IMR-90 (cell line): Measurements from ENCODE around the gene PTPN22. TPM values are rescaled to one million over a fixed set of nuclear protein-coding genes. Genes with fewer than 3 reads are reported as not detected.

ENCODE experiments used
- ATAC-seq: fragments of 200-7000 bp; cut with Tn5 transposase; 2 replicates; pipeline ENCODE4 v1.9.1; 2020; ENCODE audit warnings: low read depth, mild to moderate bottlenecking, moderate library complexity
- BruUV-seq: library from RNA; stranded (reverse); fragments of 400-500 nt; replicated peaks from 2 replicates; lab custom pipeline; 2021; lab: Mats Ljungman, UMichigan
- CTCF ChIA-PET: fragments of 300-600 bp; formaldehyde crosslinking; extraction: SDS; loops from one replicate; lab custom pipeline; 2021; ENCODE audit warnings: antibody characterized with exemption; lab: Yijun Ruan, JAX
- POLR2A ChIA-PET: fragments of 300-600 bp; sonication (Branson Sonifier 250); formaldehyde crosslinking; loops from one replicate; lab custom pipeline; 2022; ENCODE audit warnings: antibody characterized with exemption; ENCODE audit not compliant: unreplicated experiment; lab: Charles Lee
- DNase-seq: peaks from one replicate; pipeline ENCODE4 v3.0.0; 2013
- H2AFZ ChIP-seq: replicated peaks from 2 replicates; pipeline ENCODE3; 2013; ENCODE audit warnings: low read length, mild to moderate bottlenecking; ENCODE audit not compliant: poor library complexity
- H2AK5ac ChIP-seq: 2 replicates; pipeline ENCODE4 v1.6.1; 2013; ENCODE audit warnings: low read depth, low read length, inconsistent platforms
- H2AK9ac ChIP-seq: replicated peaks from 2 replicates; pipeline ENCODE3; 2013; ENCODE audit warnings: mild to moderate bottlenecking, low read depth, low read length, moderate library complexity; ENCODE audit not compliant: poor library complexity
- H2BK120ac ChIP-seq: 2 replicates; pipeline ENCODE4 v1.6.1; 2013; ENCODE audit warnings: low read depth, low read length, inconsistent platforms
- H2BK15ac ChIP-seq: 3 replicates; pipeline ENCODE4 v1.6.1; 2013; ENCODE audit warnings: low read depth, low read length, inconsistent platforms
- H2BK20ac ChIP-seq: 2 replicates; pipeline ENCODE4 v1.6.1; 2013; ENCODE audit warnings: low read depth, mild to moderate bottlenecking, inconsistent platforms, low read length, moderate library complexity
- H2BK5ac ChIP-seq: 2 replicates; pipeline ENCODE4 v1.6.1; 2013; ENCODE audit warnings: mild to moderate bottlenecking, low read depth, low read length, inconsistent platforms; ENCODE audit not compliant: poor library complexity, severe bottlenecking
- H3K14ac ChIP-seq: replicated peaks from 2 replicates; pipeline ENCODE4 v1.6.1; 2013; ENCODE audit warnings: low read depth, low read length, inconsistent platforms
- H3K18ac ChIP-seq: 2 replicates; pipeline ENCODE4 v1.6.1; 2013; ENCODE audit warnings: low read depth, low read length, control low read depth
- H3K23ac ChIP-seq: 2 replicates; pipeline ENCODE4 v1.6.1; 2013; ENCODE audit warnings: low read depth, low read length, inconsistent platforms
- H3K27ac ChIP-seq: 2 replicates; pipeline ENCODE4 v1.5.1; 2013; ENCODE audit warnings: mild to moderate bottlenecking, control low read depth, low read length; ENCODE audit not compliant: insufficient read depth
- H3K27me3 ChIP-seq: 2 replicates; pipeline ENCODE4 v1.6.1; 2013; ENCODE audit warnings: low read length; ENCODE audit not compliant: control insufficient read depth, insufficient read depth
- H3K36me3 ChIP-seq: 2 replicates; pipeline ENCODE4 v1.6.1; 2013; ENCODE audit warnings: low read length, mixed read lengths; ENCODE audit not compliant: control insufficient read depth, insufficient read depth
- H3K4ac ChIP-seq: 2 replicates; pipeline ENCODE4 v1.6.1; 2013; ENCODE audit warnings: low read depth, low read length, inconsistent platforms
- H3K4me1 ChIP-seq: 2 replicates; pipeline ENCODE4 v1.6.1; 2013; ENCODE audit warnings: low read length, mixed read lengths; ENCODE audit not compliant: control insufficient read depth, insufficient read depth
- H3K4me2 ChIP-seq: 2 replicates; pipeline ENCODE4 v1.6.1; 2013; ENCODE audit warnings: low read depth, mild to moderate bottlenecking, control low read depth, low read length, moderate library complexity
- H3K4me3 ChIP-seq: 2 replicates; pipeline ENCODE4 v1.5.1; 2013; ENCODE audit warnings: low read depth, mild to moderate bottlenecking, control low read depth, low read length, moderate library complexity; ENCODE audit not compliant: insufficient read depth
- H3K56ac ChIP-seq: 2 replicates; pipeline ENCODE4 v1.6.1; 2013; ENCODE audit warnings: low read length, inconsistent platforms; ENCODE audit not compliant: insufficient read depth; ENCODE audit errors: extremely low read depth
- H3K79me1 ChIP-seq, 2 experiments: 2 replicates each; pipeline ENCODE4 v1.6.1; 2013; ENCODE audit warnings: low read length in 2 of 2, inconsistent platforms in 1 of 2, low read depth in 1 of 2
- H3K9ac ChIP-seq: 2 replicates; pipeline ENCODE4 v1.6.1; 2013; ENCODE audit warnings: low read depth, low read length, control low read depth
- H3K9me1 ChIP-seq: 2 replicates; pipeline ENCODE4 v1.6.1; 2013; ENCODE audit warnings: low read length, inconsistent platforms; ENCODE audit not compliant: insufficient read depth
- H3K9me3 ChIP-seq: 2 replicates; pipeline ENCODE4 v1.6.1; 2013; ENCODE audit warnings: low read length; ENCODE audit not compliant: control insufficient read depth, insufficient read depth
- H4K20me1 ChIP-seq: 2 replicates; pipeline ENCODE4 v1.6.1; 2013; ENCODE audit warnings: low read length, inconsistent platforms; ENCODE audit not compliant: insufficient read depth
- H4K5ac ChIP-seq: 2 replicates; pipeline ENCODE4 v1.6.1; 2013; ENCODE audit warnings: mild to moderate bottlenecking, low read depth, low read length, control low read depth
- H4K8ac ChIP-seq, 2 experiments: 2 replicates each; pipeline ENCODE4 v1.6.1; 2013; ENCODE audit warnings: low read depth in 2 of 2, low read length in 2 of 2, control low read depth in 1 of 2, inconsistent platforms in 1 of 2
- H4K91ac ChIP-seq: 2 replicates; pipeline ENCODE4 v1.6.1; 2013; ENCODE audit warnings: low read depth, low read length, inconsistent platforms; ENCODE audit not compliant: insufficient read depth
- CEBPB ChIP-seq: IDR thresholded peaks from 2 replicates; pipeline ENCODE4 v1.6.1; 2012; ENCODE audit warnings: low read depth, low read length, improper control_type of control experiment
- dilution Hi-C: fragments of 300-500 bp; cut with HindIII; formaldehyde crosslinking; loops from one replicate; pipeline ENCODE4 v1.14.3; 2018; ENCODE audit warnings: low sequenced_read_pairs; ENCODE audit not compliant: unreplicated experiment
- in situ Hi-C: fragments of 300-500 bp; cut with MboI; formaldehyde crosslinking; loops from 3 replicates; pipeline ENCODE4 v1.14.3; 2019; ENCODE audit warnings: low sequenced_read_pairs, inconsistent platforms, mixed read lengths
- intact Hi-C: fragments of 100-400 bp; cut with micrococcal nuclease; formaldehyde crosslinking; loops from 2 replicates; pipeline ENCODE4 v1.10.0; 2022
- polyA plus RNA-seq, 3 experiments: library from polyadenylated mRNA; depleted of rRNA; stranded (reverse); fragments of >200 nt; gene quantifications; 2 replicates each; pipeline ENCODE4 v1.2.3, GENCODE V29; 2012; ENCODE audit warnings: low replicate concordance in 1 of 3
- total RNA-seq: library from RNA; depleted of rRNA; stranded (reverse); fragments of >200 nt; gene quantifications from 2 replicates; pipeline ENCODE4 v1.2.3, GENCODE V29; 2012

PTPN22 gene
- total and polyA plus RNA-seq, 2 of the 4 experiments (the other 2 are of a cell fraction): 0.14 to 0.18 TPM

DNA sequence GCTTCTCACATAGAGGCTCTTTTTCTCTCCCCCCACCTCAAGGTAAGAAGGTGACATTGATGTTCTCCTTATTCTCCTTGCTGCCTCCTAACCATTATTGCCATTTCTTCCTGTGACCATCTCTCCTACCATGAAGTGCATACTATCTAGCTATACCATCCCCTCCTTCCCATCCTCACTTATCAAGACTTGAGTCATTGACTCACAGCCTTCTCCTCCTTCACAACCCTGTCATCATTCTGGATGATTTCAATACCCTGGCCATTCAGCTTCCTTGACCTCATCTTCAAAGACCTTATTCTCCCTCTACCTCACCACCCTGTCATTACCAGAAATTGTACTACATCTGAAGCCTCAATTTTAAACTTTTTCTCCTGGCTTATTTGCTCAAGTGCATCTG is 46.7 kb upstream of the PTPN22 start:
- H3K79me1 ChIP-seq: peaks cover 2 to 6% of the 10 kb centered on the region in 2 experiments; a peak in 2 of 4 replicates
- H3K27ac ChIP-seq: no peak overlapping the region
- H2BK5ac ChIP-seq: no peak overlapping the region
- ATAC-seq: no peak
- no TSS peak for BruUV-seq
- no peaks in the 10 kb centered on the region for H4K20me1 ChIP-seq
- DNase-seq: no peak
- H3K4ac ChIP-seq: no peak overlapping the region
- intact Hi-C loops: no loop called here
- H3K14ac ChIP-seq: no peak overlapping the region
- no peak overlapping the region for H4K91ac ChIP-seq
- H2AK9ac ChIP-seq: no peak overlapping the region
- ChIA-PET CTCF (no interaction called here), POLR2A (no interaction called here)
- in situ Hi-C loops: loop anchor here (25.0 kb wide), 1 partner anchor 781 kb away; no protein-coding TSS in a partner anchor
- no peak overlapping the region for H4K8ac ChIP-seq
- no peak overlapping the region for H2BK20ac ChIP-seq
- no peak overlapping the region for H3K23ac ChIP-seq
- H3K9ac ChIP-seq: no peak overlapping the region
- H4K5ac ChIP-seq: no peak overlapping the region
- no peak overlapping the region for H3K56ac ChIP-seq
- TF ChIP-seq CEBPB: no peak
- H3K27me3 ChIP-seq: peaks cover 5% of the 10 kb centered on the region
- H3K4me1 ChIP-seq: peaks cover 2% of the 10 kb centered on the region; the same call in 1 of the 2 replicates
- H3K36me3 ChIP-seq: no peaks in the 10 kb centered on the region
- H2AK5ac ChIP-seq: no peak overlapping the region
- no peak overlapping the region for H2AFZ ChIP-seq
- no peaks in the 10 kb centered on the region for H3K9me3 ChIP-seq
- no peak overlapping the region for H3K4me3 ChIP-seq
- no peak overlapping the region for H3K4me2 ChIP-seq
- dilution Hi-C loops: no loop called here
- no peak overlapping the region for H2BK15ac ChIP-seq
- no peak overlapping the region for H2BK120ac ChIP-seq
- no peak overlapping the region for H3K18ac ChIP-seq
- no peaks in the 10 kb centered on the region; the same call in 1 of the 2 replicates for H3K9me1 ChIP-seq
